Astrocyte (in vitro differentiated cells and primary cell): ENCODE measurements around the gene TERT. TPM values are rescaled to one million over a fixed set of nuclear protein-coding genes. Genes with fewer than 3 reads are reported as not detected.

Source experiments
- DNase-seq: peaks from one replicate; pipeline ENCODE4 v3.0.0-alpha.2; 2010; ENCODE audit warnings: low read depth
- FAIRE-seq: peaks from 2 replicates; lab custom pipeline; 2011; peaks lifted over from hg19 to GRCh38; lab: Jason Lieb, UNC
- H2AFZ ChIP-seq: 2 replicates; pipeline ENCODE4 v1.6.0; 2012; ENCODE audit warnings: low read depth, low read length, inconsistent platforms
- H3K27ac ChIP-seq: 2 replicates; pipeline ENCODE4 v1.5.1; 2011; ENCODE audit warnings: low read depth, low read length, inconsistent platforms
- H3K27me3 ChIP-seq: 2 replicates; pipeline ENCODE4 v1.6.0; 2011; ENCODE audit warnings: low read length, inconsistent platforms; ENCODE audit not compliant: insufficient read depth
- H3K36me3 ChIP-seq: 2 replicates; pipeline ENCODE4 v1.5.1; 2011; ENCODE audit warnings: low read length, inconsistent platforms; ENCODE audit not compliant: insufficient read depth
- H3K4me1 ChIP-seq: 2 replicates; pipeline ENCODE4 v1.5.1; 2011; ENCODE audit warnings: low read length, inconsistent platforms; ENCODE audit not compliant: insufficient read depth
- H3K4me2 ChIP-seq: 2 replicates; pipeline ENCODE4 v1.6.0; 2012; ENCODE audit warnings: low read length, inconsistent platforms
- H3K4me3 ChIP-seq: 2 replicates; pipeline ENCODE4 v1.5.1; 2011; ENCODE audit warnings: low read depth, mild to moderate bottlenecking, low read length, inconsistent platforms; ENCODE audit not compliant: insufficient read depth
- H3K79me2 ChIP-seq: 2 replicates; pipeline ENCODE4 v1.6.0; 2012; ENCODE audit warnings: mild to moderate bottlenecking, low read length, inconsistent platforms; ENCODE audit not compliant: insufficient read depth
- H3K9ac ChIP-seq: 2 replicates; pipeline ENCODE4 v1.6.0; 2012; ENCODE audit warnings: mild to moderate bottlenecking, low read length, inconsistent platforms
- H3K9me3 ChIP-seq: 2 replicates; pipeline ENCODE4 v1.5.1; 2012; ENCODE audit warnings: low read depth, mild to moderate bottlenecking, low read length, inconsistent platforms; ENCODE audit not compliant: insufficient read depth
- H4K20me1 ChIP-seq: 2 replicates; pipeline ENCODE4 v1.6.0; 2012; ENCODE audit warnings: low read length, inconsistent platforms; ENCODE audit not compliant: insufficient read depth
- H3K27ac Mint-ChIP-seq: one replicate; pipeline ENCODE4 v1.8.0; 2021; ENCODE audit warnings: mild to moderate bottlenecking, mixed read lengths; ENCODE audit not compliant: unreplicated experiment
- H3K27me3 Mint-ChIP-seq: one replicate; pipeline ENCODE4 v1.8.0; 2021; ENCODE audit warnings: low read depth, mixed read lengths; ENCODE audit not compliant: unreplicated experiment
- H3K36me3 Mint-ChIP-seq: one replicate; pipeline ENCODE4 v1.8.0; 2021; ENCODE audit warnings: low read depth, mixed read lengths; ENCODE audit not compliant: unreplicated experiment
- H3K4me1 Mint-ChIP-seq: one replicate; pipeline ENCODE4 v1.8.0; 2021; ENCODE audit warnings: low read depth, mixed read lengths; ENCODE audit not compliant: unreplicated experiment
- H3K4me3 Mint-ChIP-seq: one replicate; pipeline ENCODE4 v1.8.0; 2021; ENCODE audit warnings: mild to moderate bottlenecking, moderate library complexity, mixed read lengths; ENCODE audit not compliant: unreplicated experiment
- H3K9me3 Mint-ChIP-seq: one replicate; pipeline ENCODE4 v1.8.0; 2021; ENCODE audit warnings: mild to moderate bottlenecking, mixed read lengths; ENCODE audit not compliant: unreplicated experiment
- EZH2 ChIP-seq: IDR thresholded peaks from 2 replicates; pipeline ENCODE4 v1.6.1; 2012; ENCODE audit warnings: mild to moderate bottlenecking, low read length, inconsistent platforms; ENCODE audit not compliant: insufficient read depth
- total RNA-seq: library from RNA; stranded (reverse); gene quantifications from 2 replicates; pipeline ENCODE4 v1.2.1, GENCODE V29; 2021
- TF ChIP-seq, protein P1 (sequence below): IDR thresholded peaks from 2 replicates; pipeline ENCODE4 v1.5.1; 2011; ENCODE audit warnings: low read depth, mild to moderate bottlenecking, inconsistent platforms, low read length, moderate library complexity; ENCODE audit not compliant: insufficient read depth

Gene TERT
- total RNA-seq, 1 donor from 2014 or later, result 0.50 TPM

DNA sequence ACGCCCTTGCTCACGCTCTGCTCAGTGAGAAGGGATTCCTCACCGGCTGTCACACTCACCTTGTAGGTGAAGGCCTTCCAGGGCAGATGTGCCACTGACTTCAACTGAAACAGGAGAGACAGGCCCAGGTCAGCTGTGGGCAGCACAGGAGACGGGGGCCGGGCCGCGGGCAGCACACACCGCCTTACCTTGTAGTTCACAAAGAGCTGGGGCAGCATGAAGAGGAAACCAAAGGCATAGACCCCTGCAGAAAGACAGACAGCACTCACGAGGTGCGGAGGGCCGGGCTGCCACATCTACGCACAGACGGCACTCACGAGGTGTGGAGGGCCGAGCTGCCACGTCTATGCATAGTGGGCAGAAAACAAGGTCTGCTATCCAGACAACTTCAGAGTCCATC lies 26.7 kb upstream of the TERT start:
- no peak overlapping the region for H3K4me3 ChIP-seq

DNA sequence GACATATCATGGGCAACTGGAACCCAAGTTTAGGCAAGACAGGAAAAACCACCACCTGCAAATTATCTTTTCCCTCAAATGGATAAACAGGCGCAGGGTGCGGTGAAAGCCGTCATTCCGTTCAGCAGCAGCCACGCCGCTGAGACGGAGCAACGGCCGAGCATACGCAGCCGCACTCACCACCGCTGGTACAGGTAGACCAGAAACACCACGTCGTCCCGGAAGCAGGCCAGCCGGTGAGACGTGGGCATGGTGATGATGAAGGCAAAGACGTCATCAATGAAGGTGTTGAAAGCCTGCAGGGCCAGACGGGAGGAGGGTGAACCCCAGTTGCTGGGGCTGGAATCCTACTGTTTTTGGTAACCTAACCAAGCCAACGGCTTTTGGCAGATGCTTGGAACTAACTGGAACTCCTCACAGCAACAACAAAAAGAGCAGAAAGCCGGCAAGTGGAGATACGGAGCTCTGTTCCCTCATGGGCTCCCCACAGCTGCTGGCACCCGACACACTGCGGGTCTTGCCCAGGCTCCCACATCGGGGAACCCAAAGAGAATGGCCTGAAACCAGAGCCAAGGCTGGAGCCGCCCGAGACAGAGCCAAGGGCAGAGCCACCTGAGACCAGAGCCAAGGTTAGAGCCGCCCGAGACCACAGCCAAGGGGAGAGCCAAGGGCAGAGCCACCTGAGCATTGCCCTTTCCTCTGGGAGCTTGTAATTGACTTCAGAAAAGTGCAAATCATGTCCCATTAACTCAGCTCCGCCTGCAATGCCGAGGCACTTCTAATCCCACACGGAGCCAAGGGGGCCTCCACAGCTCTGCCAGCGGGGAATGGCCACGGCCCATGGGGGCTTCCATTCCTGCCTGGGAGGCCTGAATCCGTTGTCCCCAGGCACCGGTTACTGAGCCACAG lies 25.8 kb upstream of the TERT start:
- no peak overlapping the region for H3K27ac Mint-ChIP-seq
- peaks cover 5% of the 10 kb centered on the region for H3K9me3 Mint-ChIP-seq
- H3K27me3 ChIP-seq, result no peaks in the 10 kb centered on the region
- DNase-seq (no peak), FAIRE-seq (no peak)
- peaks cover 20% of the 10 kb centered on the region for H3K36me3 ChIP-seq
- H3K4me2 ChIP-seq, result no peak overlapping the region
- H3K4me3 ChIP-seq, result no peak overlapping the region
- H3K4me1 Mint-ChIP-seq, result peaks cover 2% of the 10 kb centered on the region
- H3K9me3 ChIP-seq, result no peaks in the 10 kb centered on the region
- TF ChIP-seq, protein P1, sequence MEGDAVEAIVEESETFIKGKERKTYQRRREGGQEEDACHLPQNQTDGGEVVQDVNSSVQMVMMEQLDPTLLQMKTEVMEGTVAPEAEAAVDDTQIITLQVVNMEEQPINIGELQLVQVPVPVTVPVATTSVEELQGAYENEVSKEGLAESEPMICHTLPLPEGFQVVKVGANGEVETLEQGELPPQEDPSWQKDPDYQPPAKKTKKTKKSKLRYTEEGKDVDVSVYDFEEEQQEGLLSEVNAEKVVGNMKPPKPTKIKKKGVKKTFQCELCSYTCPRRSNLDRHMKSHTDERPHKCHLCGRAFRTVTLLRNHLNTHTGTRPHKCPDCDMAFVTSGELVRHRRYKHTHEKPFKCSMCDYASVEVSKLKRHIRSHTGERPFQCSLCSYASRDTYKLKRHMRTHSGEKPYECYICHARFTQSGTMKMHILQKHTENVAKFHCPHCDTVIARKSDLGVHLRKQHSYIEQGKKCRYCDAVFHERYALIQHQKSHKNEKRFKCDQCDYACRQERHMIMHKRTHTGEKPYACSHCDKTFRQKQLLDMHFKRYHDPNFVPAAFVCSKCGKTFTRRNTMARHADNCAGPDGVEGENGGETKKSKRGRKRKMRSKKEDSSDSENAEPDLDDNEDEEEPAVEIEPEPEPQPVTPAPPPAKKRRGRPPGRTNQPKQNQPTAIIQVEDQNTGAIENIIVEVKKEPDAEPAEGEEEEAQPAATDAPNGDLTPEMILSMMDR, result no peak
- no peak for TF ChIP-seq EZH2
- no peaks in the 10 kb centered on the region for H3K79me2 ChIP-seq
- peaks cover 3% of the 10 kb centered on the region for H3K4me1 ChIP-seq
- no peak overlapping the region for H3K9ac ChIP-seq
- H2AFZ ChIP-seq, result no peak overlapping the region
- peaks cover 43% of the 10 kb centered on the region for H3K36me3 Mint-ChIP-seq
- no peak overlapping the region for H3K4me3 Mint-ChIP-seq
- H3K27me3 Mint-ChIP-seq, result no peaks in the 10 kb centered on the region
- H4K20me1 ChIP-seq, result peaks cover 7% of the 10 kb centered on the region
- no peak overlapping the region for H3K27ac ChIP-seq

More for the DNA sequence above, 26.7 kb upstream of the TERT start:
- Mint-ChIP-seq H3K36me3 (peaks cover 48% of the 10 kb centered on the region), H3K4me1 (peaks cover 5% of the 10 kb centered on the region), H3K4me3 (no peak overlapping the region), H3K27ac (no peak overlapping the region), H3K27me3 (no peaks in the 10 kb centered on the region), H3K9me3 (peaks cover 13% of the 10 kb centered on the region)
- DNase-seq, result no peak
- peaks cover 15% of the 10 kb centered on the region for H4K20me1 ChIP-seq
- no peaks in the 10 kb centered on the region for H3K4me1 ChIP-seq
- TF ChIP-seq, protein P1, result no peak
- no peak for TF ChIP-seq EZH2
- no peaks in the 10 kb centered on the region for H3K9me3 ChIP-seq
- peaks cover 21% of the 10 kb centered on the region for H3K36me3 ChIP-seq
- H3K9ac ChIP-seq, result no peak overlapping the region
- no peak overlapping the region for H3K27ac ChIP-seq
- H3K4me2 ChIP-seq, result no peak overlapping the region
- H3K79me2 ChIP-seq, result no peaks in the 10 kb centered on the region
- no peak for FAIRE-seq
- no peaks in the 10 kb centered on the region for H3K27me3 ChIP-seq
- no peak overlapping the region for H2AFZ ChIP-seq
